GM18498 (cell line): ENCODE data around the gene CALR3.
"Not testable (repeated sequence)": the region's sequence is repeated elsewhere in the genome, so short reads cannot be mapped to it uniquely, and the experiment has no call there.

Experiments used
- ATAC-seq: cut with Tn5 transposase; IDR thresholded peaks from one replicate; pipeline ENCODE4 v1.9.1; 2021; ENCODE audit warnings: mild to moderate bottlenecking, moderate library complexity; ENCODE audit not compliant: unreplicated experiment

CALR3 gene

DNA sequence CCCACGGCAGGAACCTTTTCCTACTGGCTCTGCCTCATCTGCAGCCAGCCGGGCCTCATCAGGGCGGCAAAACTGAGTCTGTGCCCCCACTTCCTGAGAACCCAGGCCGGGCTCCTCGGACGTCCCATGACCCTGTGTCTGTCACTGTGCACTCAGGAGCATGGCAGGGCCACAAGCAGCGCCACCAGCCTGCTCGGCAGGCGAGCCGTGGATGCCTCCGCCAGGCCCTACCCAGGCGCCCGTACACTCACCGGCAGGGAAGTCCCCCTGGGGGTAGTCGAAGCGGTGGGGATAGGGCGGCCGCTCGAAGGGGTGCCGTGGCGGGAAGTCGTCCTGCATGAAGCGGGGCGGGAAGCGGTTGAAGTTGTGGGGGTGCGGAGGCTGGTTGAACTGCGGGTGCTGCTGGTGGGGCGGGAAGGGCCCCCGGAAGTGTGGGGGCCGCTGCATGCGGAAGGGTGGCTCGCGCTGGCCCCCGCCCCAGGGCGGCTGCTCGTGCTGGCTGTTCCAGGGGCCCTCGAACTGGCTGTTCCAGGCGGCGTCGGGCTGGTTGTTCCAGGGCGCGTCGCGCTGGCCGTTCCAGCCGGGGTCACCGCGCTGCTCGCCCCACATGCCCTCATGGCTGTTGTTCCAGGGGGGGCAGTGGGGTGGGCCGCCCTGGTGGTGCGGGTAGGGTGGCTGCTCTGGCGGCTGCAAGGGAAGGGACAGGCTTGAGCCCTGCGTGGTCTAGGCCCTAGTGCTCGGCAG lies 29.2 kb upstream of the CALR3 start:
- ATAC-seq: no peak

DNA sequence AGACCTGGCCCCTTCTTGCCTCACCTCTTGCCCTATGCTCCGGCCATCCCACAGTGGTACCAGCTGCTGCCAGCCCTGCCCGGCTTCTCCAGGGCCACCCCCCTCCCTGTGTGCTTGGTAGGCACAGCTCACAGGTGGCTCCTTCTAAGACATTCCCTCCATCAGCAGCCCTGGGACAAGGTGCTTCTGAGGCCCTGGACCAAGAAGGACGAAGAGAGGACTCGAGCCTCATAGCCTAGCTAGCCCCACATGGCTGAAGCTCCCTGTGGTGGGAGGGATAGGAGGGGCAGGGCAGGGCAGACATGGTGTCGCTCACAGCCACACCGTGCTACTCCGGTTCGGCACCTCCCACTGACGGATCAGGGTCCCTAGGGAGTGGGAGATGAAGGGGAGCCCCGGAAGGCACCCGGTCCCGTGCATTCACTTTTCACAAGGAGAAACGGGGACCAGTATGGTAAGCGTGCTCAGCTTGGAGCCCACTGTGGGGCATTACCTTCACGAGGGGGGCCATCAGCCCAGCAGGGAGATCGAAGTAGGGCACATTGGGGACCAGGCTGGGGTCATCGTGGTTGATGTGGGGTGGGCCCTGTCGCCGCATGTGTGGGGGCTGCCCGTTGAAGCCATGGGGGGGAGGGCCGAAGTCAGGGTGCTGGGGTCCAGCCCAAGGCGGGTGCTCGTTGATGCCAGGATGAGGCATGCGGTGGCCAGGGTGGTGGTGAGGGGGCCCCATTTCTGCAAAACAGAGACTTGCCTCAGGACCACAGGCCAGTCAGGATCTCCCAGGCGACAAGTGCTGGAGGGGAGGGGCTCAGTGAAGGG lies 26.8 kb upstream of the CALR3 start:
- no peak for ATAC-seq

DNA sequence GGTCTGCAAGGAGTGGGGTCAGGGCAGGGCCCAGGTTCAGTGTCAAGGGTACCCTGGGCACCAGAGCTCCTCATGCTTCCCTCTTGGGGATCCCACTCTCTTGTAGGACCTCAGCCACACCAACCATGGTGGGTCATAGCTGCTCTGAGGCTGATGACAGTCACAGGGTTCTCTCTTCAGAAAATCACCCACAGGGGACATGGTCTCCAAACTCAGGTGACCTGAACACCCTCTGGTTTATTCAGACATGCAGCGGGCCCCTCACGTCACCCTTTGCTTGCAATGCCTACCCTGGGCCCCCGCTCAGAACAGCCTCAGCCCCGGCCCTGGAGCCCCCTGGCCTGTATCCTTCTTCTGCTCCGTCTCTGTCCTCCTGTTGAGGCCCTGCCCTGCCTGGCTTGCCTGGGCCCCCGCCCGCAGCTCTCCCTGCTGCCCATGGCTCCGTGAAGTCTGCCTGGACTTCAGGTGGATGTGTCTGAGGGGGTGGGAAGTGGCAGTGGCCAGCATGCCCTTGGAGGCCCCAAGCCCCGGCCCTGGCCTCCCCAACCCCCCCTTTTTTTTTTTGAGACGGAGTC lies 25.8 kb upstream of the CALR3 start:
- no peak for ATAC-seq

DNA sequence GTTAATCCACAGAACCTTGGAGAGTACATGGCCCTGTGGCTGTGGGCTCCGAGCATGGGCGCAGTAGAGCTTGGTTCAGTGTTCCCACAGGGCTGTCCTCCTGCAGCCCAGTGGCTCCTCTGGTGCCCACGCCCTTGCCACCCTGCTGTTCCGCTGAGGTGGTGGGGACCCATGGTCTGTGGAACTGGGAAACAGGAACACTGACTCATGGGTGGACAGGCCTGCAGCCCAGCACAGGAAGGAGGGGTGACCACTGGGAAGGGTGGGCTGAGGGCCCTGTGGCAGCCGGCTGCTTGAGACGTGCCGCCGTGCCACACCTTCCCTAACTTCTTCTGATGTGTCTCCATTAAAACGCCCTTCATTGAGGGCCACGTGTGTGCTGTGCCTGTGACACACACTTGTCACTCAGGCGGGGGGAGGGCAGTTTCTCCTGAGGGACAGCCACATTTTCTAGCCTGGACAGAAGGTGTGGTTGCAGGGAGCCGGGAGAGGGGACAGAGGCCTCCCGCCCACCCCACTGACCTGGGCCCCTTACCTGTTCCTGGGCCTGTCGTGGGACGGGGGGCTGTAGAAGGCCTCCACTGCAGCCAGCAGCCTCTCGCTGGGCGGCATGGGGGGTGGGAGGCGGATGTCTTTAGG lies 25.1 kb upstream of the CALR3 start:
- ATAC-seq: no peak

DNA sequence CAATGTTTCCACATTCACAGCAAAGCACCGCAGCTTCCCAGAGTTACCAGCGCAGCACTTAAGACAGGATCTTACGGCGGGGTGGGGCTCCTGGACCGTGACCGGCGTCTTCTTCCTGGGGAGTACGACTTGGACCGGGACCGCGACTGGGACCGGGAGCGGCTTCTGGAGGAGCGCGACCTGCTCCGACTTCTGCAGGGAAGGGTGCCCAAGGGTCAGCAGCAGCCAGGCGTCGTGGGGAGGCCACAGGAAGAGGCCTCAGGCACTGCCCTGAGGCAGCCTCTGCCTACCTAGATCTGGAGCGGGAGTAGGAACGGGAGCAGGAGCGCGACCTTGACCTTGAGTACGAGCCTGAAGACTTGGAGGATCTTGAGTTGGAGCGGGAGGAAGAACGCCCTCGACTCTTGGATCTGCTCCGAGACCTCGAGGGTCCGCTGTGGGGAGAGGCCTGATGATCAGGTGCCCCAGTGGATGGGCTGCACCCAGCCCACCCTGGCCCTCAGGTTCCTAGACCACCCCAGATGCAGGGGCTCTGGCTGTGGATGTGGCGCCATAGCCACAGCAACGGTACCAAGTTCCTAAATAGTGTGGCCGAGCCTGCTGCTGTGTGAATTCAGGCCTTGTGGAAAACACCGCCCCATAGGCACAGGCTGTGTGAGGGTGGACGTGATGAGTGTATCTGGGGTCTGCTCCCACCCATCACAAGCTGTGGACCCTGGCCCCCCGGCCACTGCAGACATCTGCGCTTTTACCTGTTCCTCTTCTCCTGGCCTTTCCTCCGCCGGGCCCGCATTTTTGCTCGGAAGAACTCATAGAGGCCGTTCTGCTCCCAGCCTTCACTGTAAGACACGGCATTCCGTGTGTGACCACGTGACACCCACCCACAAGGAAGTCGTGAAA lies 24.4 kb upstream of the CALR3 start:
- no peak for ATAC-seq

DNA sequence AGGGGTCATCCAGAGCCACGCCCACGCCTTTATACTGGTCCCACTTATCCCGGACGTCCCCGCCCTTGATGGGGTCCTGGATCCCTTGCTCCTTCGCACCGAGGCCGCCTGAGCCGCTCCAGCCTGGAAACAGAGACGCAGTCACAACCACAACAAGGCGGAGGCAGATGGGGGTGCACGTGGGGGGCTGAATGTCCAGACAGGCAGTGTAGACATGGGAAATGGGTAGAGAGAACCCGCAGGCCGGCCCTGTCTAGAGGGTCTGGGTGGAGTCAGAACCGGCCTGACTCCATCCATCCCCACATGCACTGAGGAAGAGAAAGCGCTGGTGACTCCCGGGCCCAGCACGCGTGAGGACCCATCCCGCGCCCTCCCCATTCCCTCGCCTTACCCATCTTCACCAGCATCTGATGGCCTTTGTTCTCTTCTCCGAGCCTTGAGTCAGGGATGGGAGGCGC lies 23.3 kb upstream of the CALR3 start:
- no peak for ATAC-seq

DNA sequence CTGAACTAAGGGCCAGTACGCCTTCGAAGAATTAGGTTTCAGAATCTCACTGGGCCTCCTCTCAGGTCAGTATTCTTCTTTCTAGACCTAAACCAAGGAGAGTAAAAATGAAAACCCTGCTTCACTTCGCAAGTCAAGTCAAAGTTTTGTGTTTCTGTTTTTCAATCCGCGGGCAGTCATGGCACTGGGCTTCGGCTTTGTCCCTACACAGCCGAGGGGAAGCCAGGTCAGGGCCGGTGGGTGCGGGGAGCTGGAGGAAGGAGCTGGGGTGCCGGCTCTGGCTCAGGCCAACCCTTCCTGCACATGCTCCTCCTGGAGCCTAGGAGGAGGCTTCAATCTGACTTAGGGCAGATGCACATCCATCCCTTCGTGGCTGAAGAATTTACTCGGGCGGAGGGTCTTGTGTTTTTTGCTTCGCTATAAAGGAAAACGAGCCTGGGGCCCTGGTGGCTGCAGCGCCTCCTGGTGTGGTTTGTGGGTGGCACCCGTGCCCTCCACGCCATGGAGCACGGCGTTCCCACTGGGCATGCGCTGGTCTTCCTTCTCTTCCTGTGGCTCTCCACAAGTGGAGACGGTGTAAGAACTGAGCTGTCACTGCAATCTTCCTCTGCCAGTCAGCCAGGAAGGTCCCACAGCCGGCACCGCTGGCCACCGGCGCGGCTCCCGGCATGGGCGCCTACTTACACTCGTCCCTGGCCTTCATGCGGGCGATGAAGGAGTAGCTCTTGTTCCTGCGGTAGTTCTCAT lies 22.7 kb upstream of the CALR3 start:
- ATAC-seq: no peak

DNA sequence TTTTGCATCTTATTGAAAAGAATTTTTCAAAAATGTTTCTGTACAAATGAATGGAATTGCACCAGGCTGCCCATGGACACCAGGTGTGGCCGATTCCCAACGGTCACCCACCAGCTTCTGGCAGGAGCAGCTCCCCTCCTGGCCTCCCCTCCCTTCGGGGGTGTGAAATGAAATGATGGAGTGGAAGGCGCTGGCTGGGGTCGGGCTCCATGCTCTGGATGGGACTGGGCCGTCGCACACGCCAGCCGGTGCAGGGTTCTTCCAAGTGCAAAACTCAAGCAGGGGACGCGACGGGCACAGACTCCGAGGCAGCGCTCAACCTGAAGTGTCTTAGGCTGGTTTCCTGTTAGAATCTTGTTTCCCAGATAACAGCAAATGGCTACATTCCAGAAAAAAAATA lies 22.1 kb upstream of the CALR3 start:
- ATAC-seq: no peak

DNA sequence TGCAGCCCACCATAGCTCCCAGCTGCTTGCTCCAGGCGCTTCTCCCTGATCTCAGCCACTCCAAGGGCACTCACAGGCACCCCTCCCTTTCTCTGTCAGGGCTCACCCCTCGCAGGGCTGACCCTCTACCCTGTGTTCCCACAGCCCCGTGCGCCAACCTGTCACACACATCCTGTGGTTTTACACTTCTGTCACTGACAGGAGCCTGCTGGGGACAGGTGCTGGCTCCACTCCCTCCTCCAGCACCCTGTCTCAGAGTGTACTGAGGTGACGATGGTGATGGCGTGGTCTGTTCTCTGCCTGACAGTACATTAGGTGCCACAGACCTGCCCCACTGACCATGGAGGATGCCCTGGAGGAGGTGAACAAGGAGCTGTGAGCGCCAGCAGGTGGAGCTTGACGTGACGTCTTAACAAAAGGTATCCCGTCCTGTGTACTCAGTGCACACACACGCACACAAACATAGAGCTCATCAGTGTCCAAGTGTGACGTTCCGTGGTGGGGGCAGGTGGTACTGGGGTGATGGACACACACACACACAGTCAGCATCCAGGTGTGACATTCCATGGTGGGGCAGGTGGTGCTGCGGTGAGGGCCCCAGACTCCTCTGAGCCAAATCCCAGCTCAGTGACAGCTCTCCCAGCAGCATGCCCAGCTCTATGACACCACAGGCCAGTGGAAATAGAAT lies 21.1 kb upstream of the CALR3 start:
- ATAC-seq: no peak

DNA sequence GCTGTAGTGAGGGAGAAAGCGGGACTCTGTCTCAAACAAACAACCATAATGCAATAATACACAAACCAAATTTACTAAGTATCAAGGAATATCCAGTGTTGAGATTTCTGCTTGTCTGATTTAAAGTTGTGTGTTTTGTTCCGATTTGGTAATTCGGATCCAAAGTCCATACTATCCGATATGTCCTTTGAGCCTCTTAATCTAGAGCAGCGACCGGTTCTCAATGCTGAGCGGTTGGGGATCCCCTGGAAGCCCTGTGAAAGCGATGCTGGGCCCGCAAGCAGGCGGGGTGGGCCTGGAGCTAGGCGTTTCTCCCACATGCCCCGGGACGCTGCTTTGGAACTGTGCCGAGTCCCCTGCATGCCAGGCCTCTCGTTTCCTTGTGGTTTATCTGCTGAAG lies 20.4 kb upstream of the CALR3 start:
- no peak for ATAC-seq

DNA sequence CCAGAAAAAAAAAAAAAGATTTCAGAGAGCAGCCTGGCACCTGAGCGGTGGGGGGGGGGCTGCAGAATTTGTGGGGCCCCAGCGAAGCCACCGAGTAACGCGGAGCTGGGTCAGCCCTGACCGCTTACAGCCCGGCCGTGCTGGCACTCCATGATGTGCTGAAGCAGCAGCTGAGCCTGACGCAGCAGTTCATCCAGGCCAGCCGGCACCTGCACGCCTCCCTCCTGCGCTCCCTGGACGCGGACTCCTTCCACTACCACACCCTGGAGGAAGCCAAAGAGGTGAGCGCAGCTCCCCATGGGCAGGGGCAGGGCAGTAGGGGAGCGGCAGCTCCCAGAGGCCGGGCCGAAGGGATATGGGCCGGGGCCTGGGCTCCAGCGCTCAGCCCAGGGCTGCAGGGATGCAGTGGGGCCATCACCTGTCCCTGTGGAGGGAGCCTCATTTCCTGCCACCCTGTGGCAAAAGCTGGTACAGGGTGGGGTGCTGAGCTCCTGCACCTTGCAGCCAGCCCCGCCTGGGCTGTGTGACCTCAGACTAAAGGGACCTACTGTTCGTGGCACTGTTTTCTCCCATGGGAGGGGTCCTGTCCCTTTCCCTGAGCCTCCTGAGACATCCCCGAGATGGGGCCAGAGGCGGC lies 18.5 kb upstream of the CALR3 start:
- ATAC-seq: no peak

DNA sequence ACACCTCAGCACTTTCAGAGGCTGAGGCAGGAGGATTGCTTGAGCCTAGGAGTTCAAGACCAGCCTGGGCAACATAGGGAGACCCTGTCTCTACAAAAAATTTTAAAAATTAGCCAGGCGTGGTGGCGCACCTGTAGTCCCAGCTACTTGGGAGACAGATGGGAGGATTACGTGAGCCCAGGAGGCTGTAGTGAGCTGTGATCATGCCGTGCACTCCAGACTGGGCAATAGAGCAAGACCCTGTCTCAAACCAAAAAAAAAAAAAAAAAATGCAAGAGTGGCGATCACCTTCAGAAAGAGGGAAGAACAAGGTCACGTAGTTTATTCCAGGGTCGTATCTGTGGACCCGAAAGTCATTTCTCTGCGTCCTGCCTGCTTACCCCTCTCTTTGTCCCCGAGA lies 16.6 kb upstream of the CALR3 start:
- ATAC-seq: not testable (repeated sequence)

DNA sequence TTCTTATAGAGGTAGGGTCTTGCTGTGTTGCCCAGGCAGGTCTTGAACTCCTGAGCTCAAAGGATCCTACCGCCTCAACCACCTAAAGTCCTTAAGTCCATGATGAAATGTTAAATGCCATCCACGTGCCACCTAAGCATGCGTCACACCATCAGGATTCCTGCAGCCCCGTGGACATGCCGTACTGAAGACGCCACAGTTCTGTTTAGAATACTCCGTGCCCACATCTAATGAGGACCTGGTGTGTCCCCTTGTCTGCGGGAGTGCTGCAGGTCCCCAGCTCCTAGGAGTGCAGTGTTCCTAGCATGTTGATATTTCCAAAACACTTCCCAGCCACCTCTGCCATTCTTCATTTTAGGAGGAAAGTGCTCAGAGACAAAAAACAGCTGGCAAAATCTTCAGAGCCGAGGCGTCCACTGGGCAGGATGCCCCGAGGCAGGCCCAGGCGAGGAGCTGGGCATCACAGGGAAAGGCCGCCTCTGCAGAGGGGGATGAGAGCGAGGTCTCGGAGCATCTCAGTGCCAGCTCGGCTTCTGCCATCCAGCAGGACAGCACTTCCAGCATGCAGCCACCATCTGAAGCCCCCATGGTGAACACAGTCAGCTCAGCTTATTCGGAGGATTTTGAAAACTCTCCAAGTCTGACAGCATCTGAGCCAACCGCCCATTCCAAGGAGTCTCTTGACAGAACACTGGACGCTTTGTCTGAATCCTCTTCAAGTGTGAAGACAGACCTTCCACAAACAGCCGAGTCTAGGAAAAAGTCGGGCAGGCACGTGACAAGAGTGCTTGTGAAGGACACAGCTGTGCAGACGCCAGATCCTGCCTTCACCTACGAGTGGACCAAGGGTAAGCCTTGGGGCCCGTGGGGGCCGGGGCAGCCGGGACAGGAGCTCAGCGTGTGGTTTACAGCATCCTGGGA lies 13.4 kb upstream of the CALR3 start:
- ATAC-seq: no peak

DNA sequence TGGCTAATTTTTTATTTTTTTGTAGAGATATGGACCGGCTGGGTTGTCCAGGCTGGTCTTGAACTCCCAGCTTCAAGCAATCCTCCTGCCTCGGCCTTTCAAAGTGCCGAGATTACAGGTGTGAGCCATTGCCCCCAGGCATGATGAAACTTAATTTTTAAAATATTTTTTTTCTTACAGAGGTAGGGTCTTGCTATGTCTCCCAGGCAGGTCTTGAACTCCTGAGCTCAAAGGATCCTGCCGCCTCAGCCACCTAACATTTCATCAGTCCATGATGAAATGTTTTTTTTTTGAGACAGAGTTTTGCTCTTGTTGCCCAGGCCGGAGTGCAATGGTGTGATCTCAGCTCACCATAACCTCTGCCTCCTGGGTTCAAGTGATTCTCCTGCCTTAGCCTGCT lies 12.6 kb upstream of the CALR3 start:
- ATAC-seq: no peak

DNA sequence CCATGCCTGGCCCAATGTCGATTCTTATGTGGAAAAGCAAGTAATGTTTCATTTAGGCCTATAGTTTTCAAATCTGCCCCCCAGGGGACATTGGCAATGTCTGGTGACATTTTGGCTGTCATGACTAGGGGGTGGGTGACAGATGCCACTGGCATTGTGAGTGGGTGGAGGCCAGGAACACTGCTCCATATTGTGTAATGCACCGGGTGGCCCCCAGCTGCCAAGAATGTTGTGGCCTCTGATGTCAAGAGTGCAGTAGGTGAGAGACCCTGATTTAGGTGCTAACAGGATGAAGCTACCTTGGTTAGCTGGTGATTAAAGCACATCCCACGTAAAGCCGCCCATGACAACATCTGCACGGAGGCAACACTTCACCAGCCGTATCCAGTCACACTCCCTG lies 11.0 kb upstream of the CALR3 start:
- no peak for ATAC-seq

DNA sequence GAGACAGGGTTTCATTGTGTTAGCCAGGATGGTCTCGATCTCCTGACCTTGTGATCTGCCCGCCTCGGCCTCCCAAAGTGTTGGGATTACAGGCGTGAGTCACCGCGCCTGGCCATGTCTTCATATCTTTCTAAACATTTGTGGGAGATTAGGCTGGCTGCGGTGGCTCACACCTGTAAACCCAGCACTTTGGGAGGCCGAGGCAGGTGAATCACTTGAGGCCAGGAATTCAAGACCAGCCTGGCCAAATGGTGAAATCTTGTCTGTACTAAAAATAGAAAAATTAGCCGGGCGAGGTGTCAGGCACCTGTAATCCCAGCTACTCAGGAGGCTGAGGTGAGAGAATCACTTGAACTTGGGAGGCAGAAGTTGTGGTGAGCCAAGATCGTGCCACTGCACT lies 10.2 kb upstream of the CALR3 start:
- ATAC-seq: not testable (repeated sequence)

DNA sequence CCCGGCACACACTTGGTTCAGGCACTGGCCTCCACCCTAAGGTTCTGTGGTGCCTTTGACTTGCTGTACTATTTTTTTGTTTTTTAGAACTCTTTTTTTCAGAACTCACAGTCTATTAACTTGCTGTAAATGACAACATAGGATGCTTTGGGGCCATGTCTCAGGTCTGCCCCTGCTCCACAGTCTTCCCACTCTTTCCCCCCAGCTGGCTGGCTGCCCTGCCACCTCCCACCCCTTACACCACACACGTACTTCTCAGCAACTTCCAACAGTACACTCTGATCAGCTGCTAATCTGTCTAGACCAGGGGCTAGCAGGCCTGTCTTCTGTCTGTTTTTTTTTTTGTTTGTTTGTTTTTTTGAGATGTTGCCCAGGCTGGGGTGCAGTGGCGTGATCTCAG lies 8.3 kb upstream of the CALR3 start:
- ATAC-seq: no peak

DNA sequence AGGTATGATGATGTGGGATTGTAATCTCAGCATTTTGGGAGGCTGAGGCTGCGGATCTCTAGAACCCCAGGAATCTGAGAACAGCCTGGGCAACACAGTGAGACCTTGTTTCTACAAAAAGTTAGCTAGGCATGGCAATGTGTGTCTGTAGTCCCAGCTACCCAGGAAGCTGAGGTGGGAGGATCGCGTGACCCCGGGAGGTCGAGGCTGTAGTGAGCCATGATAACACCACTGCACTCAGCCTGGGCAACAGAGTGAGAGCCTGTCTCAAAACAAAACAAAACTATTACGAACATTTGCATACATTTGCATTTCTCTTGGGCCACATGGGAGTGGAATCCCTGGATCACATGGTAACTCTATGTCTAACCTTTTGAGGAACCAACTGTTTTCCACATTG lies 1.9 kb upstream of the CALR3 start:
- no peak for ATAC-seq
